Measurements from ENCODE around the gene SEC31A. TPM values are rescaled to one million over a fixed set of nuclear protein-coding genes. Genes with fewer than 3 reads are reported as not detected.

SEC31A gene
- total RNA-seq, 1 experiment from 2014 or later = 212 TPM

DNA sequence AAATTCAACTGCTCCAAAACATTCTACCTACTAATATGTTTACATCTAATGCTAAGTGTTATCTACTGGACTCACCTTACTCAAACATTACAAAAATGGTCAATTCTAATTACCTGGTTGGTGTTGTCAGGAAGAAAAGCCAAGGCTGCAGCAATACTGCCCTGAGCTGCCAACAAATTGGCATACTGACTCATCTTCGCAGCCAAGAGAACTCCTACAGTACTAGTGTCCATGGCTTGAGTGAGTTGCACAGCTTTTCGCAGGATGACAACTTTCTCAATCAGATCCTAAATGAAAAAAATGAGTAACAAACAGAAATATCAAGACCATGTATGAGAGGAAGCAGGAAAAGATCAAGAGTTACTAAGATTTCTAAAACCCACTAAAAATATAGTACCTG, 39.6 kb downstream of the SEC31A start:
- Mint-ChIP-seq H3K9me3 (ENCODE audit: unreplicated experiment) (no peaks in the 10 kb centered on the region), H3K36me3 (ENCODE audit: insufficient read depth, unreplicated experiment) (peaks cover 98% of the 10 kb centered on the region), H3K27me3 (ENCODE audit: insufficient read depth, unreplicated experiment) (no peaks in the 10 kb centered on the region), H3K27ac (ENCODE audit: low read depth, unreplicated experiment) (peak overlapping the region; percentile 1), H3K4me1 (ENCODE audit: insufficient read depth, unreplicated experiment) (peaks cover 6% of the 10 kb centered on the region), H3K4me3 (ENCODE audit: unreplicated experiment) (no peak overlapping the region)
- no peak for DNase-seq (ENCODE audit: unreplicated experiment)
- TF ChIP-seq, protein P1, sequence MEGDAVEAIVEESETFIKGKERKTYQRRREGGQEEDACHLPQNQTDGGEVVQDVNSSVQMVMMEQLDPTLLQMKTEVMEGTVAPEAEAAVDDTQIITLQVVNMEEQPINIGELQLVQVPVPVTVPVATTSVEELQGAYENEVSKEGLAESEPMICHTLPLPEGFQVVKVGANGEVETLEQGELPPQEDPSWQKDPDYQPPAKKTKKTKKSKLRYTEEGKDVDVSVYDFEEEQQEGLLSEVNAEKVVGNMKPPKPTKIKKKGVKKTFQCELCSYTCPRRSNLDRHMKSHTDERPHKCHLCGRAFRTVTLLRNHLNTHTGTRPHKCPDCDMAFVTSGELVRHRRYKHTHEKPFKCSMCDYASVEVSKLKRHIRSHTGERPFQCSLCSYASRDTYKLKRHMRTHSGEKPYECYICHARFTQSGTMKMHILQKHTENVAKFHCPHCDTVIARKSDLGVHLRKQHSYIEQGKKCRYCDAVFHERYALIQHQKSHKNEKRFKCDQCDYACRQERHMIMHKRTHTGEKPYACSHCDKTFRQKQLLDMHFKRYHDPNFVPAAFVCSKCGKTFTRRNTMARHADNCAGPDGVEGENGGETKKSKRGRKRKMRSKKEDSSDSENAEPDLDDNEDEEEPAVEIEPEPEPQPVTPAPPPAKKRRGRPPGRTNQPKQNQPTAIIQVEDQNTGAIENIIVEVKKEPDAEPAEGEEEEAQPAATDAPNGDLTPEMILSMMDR (IDR thresholded peaks at IDR 0.05; ENCODE audit: unreplicated experiment) = no peak
- ChIA-PET CTCF (interaction anchor here (1.4 to 1.8 kb wide), 2 partner anchors 25 to 431 kb away, joined by 4 to 5 read pairs; no protein-coding TSS in a partner anchor), POLR2A (interaction anchor here (0.6 to 6.1 kb wide), 3 partner anchors 26 to 48 kb away, joined by 3 to 26 read pairs (median 5); partner anchors contain the start of gene THAP9)
- intact Hi-C loops (cut with micrococcal nuclease) = no loop called here
- no TSS peak for BruUV-seq (replicated peaks)

DNA sequence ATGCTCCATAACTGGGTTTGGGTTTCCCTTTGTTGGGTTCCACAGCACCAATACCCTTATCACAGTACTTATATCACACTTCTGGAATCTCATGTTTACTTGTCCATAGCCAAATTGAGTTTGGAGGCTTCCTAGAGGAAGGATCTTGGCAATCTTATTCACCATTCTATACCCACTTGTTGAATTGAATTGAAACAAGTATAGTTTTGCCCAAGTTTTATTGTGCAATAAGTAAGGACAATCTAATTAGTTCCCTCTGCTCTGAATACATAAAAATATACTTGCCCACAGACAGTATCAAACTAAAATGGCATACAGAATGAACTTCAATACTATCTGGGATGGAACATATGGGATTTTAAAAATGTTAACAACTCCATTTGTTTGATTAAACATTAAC, 40.3 kb downstream of the SEC31A start:
- intact Hi-C loops (cut with micrococcal nuclease) = no loop called here
- no peak for DNase-seq (ENCODE audit: unreplicated experiment)
- CTCF ChIA-PET = interaction anchor here (1.8 kb wide), 1 partner anchor 25 kb away, joined by 4 read pairs; no protein-coding TSS in a partner anchor
- Mint-ChIP-seq H3K36me3 (ENCODE audit: insufficient read depth, unreplicated experiment) (peaks cover 98% of the 10 kb centered on the region), H3K4me3 (ENCODE audit: unreplicated experiment) (no peak overlapping the region), H3K9me3 (ENCODE audit: unreplicated experiment) (no peaks in the 10 kb centered on the region), H3K27ac (ENCODE audit: low read depth, unreplicated experiment) (no peak overlapping the region), H3K4me1 (ENCODE audit: insufficient read depth, unreplicated experiment) (peaks cover 6% of the 10 kb centered on the region), H3K27me3 (ENCODE audit: insufficient read depth, unreplicated experiment) (no peaks in the 10 kb centered on the region)
- TF ChIP-seq, protein P1 (IDR thresholded peaks at IDR 0.05; ENCODE audit: unreplicated experiment) = no peak
- no TSS peak for BruUV-seq (replicated peaks)
- POLR2A ChIA-PET = interaction anchor here (0.6 to 6.1 kb wide), 4 partner anchors 25 to 48 kb away, joined by 3 to 26 read pairs (median 4); partner anchors contain the start of gene THAP9

DNA sequence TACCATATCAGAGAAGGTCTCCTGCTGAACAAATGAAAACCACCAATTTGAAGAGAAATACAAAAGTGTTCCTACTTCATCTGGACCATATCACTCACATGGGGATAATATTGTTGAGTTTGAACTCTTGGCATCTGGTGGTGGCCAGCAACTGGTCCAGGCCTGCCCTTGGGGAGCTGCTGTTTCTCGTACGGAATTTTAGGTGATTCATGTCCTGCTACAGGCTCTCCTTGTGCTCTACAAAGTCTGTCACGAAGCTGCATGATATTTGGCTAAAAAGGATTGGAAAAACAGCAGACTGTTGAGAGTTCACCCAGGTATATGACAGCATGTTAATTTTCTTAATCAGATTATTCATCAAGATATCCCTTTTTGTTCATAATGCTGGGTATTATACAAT, 42.2 kb downstream of the SEC31A start:
- intact Hi-C loops (cut with micrococcal nuclease) = no loop called here
- ChIA-PET POLR2A (interaction anchor here (0.8 to 1.0 kb wide), 2 partner anchors 37 to 186 kb away, joined by 4 read pairs; partner anchors contain the start of gene COPS4), CTCF (no interaction called here)
- TF ChIP-seq, protein P1 (IDR thresholded peaks at IDR 0.05; ENCODE audit: unreplicated experiment) = no peak
- Mint-ChIP-seq H3K36me3 (ENCODE audit: insufficient read depth, unreplicated experiment) (peaks cover 99% of the 10 kb centered on the region), H3K4me1 (ENCODE audit: insufficient read depth, unreplicated experiment) (peaks cover 13% of the 10 kb centered on the region), H3K9me3 (ENCODE audit: unreplicated experiment) (no peaks in the 10 kb centered on the region), H3K4me3 (ENCODE audit: unreplicated experiment) (no peak overlapping the region), H3K27ac (ENCODE audit: low read depth, unreplicated experiment) (peak overlapping the region; percentile 16), H3K27me3 (ENCODE audit: insufficient read depth, unreplicated experiment) (no peaks in the 10 kb centered on the region)
- no TSS peak for BruUV-seq (replicated peaks)
- DNase-seq (ENCODE audit: unreplicated experiment) = no peak

DNA sequence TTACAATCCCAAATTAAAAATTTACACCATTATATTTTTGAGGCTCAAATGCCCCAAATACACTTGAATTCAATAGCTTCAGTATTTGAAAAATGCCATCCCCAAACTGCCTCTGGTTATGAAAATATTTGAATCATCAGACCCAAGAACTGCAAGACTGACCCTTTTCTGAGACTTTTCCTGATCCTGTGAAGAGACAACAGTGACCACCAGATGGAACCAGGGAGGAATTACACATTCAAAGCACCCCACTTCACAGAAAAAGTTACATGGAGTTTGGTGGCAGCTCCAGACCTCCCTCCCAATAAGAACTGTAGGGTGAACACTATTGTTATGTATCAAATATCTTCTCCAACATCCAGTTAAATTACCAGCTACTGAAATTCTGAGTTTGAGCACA, 48.4 kb downstream of the SEC31A start:
- no TSS peak for BruUV-seq (replicated peaks)
- H3K9me3 Mint-ChIP-seq (ENCODE audit: unreplicated experiment) = no peaks in the 10 kb centered on the region
- H3K27me3 Mint-ChIP-seq (ENCODE audit: insufficient read depth, unreplicated experiment) = no peaks in the 10 kb centered on the region
- H3K4me3 Mint-ChIP-seq (ENCODE audit: unreplicated experiment) = no peak overlapping the region
- ChIA-PET CTCF (interaction anchor here (0.6 to 1.4 kb wide), 7 partner anchors 10 to 380 kb away, joined by 3 to 7 read pairs (median 4); no protein-coding TSS in a partner anchor), POLR2A (interaction anchor here (1.1 kb wide), 1 partner anchor 18 kb away, joined by 3 read pairs; no protein-coding TSS in a partner anchor)
- intact Hi-C loops (cut with micrococcal nuclease) = no loop called here
- peaks cover 7% of the 10 kb centered on the region for H3K4me1 Mint-ChIP-seq (ENCODE audit: insufficient read depth, unreplicated experiment)
- no peak overlapping the region for H3K27ac Mint-ChIP-seq (ENCODE audit: low read depth, unreplicated experiment)
- peak; percentile 21 for DNase-seq (ENCODE audit: unreplicated experiment)
- peaks cover 100% of the 10 kb centered on the region for H3K36me3 Mint-ChIP-seq (ENCODE audit: insufficient read depth, unreplicated experiment)
- TF ChIP-seq, protein P1 (IDR thresholded peaks at IDR 0.05; ENCODE audit: unreplicated experiment) = peak; percentile 36
